Gastroesophageal sphincter (tissue), 3 donors: ENCODE results near the gene SPTLC3.

Experiments
- EP300 ChIP-seq: sonication (generic); formaldehyde crosslinking; IDR thresholded peaks from one replicate; pipeline ENCODE4 v1.6.1; 2017; ENCODE audit warnings: antibody characterized with exemption, mild to moderate bottlenecking
- TF ChIP-seq, protein P1 (sequence below), 4 experiments: fragments of 200-600 bp in 2 of 4; fragments of 450-650 bp in 2 of 4; sonication (generic) in 1 of 4; IDR thresholded peaks; one replicate each; pipeline ENCODE4 v1.5.1; 2017 to 2019; ENCODE audit warnings: antibody characterized with exemption in 4 of 4, mild to moderate bottlenecking in 2 of 4, moderate library complexity in 2 of 4

- TF ChIP-seq, protein P1, sequence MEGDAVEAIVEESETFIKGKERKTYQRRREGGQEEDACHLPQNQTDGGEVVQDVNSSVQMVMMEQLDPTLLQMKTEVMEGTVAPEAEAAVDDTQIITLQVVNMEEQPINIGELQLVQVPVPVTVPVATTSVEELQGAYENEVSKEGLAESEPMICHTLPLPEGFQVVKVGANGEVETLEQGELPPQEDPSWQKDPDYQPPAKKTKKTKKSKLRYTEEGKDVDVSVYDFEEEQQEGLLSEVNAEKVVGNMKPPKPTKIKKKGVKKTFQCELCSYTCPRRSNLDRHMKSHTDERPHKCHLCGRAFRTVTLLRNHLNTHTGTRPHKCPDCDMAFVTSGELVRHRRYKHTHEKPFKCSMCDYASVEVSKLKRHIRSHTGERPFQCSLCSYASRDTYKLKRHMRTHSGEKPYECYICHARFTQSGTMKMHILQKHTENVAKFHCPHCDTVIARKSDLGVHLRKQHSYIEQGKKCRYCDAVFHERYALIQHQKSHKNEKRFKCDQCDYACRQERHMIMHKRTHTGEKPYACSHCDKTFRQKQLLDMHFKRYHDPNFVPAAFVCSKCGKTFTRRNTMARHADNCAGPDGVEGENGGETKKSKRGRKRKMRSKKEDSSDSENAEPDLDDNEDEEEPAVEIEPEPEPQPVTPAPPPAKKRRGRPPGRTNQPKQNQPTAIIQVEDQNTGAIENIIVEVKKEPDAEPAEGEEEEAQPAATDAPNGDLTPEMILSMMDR (IDR thresholded peaks at IDR 0.05): no peak
- no peak for TF ChIP-seq EP300
Measured at GRCh38 chr20:13131688-13132087, 122.9 kb downstream of the SPTLC3 start.
